Osteoblast (primary cell): Measurements from ENCODE around the gene ACSM5. TPM values are rescaled to one million over a fixed set of nuclear protein-coding genes. Genes with fewer than 3 reads are reported as not detected.

Experiments
- DNase-seq: peaks from one replicate; pipeline ENCODE4 v3.0.0; 2011; ENCODE audit warnings: low spot score, mixed read lengths; ENCODE audit not compliant: insufficient read length; ENCODE audit errors: missing footprints
- H2AFZ ChIP-seq: 2 replicates; pipeline ENCODE4 v1.6.0; 2011; ENCODE audit warnings: mild to moderate bottlenecking, low read length
- H3K27ac ChIP-seq: 2 replicates; pipeline ENCODE4 v1.5.1; 2011; ENCODE audit warnings: mild to moderate bottlenecking, low read depth, low read length, moderate library complexity
- H3K27me3 ChIP-seq: 2 replicates; pipeline ENCODE4 v1.6.0; 2012; ENCODE audit warnings: mild to moderate bottlenecking, control low read depth, inconsistent platforms, low read length, moderate library complexity; ENCODE audit not compliant: insufficient read depth
- H3K36me3 ChIP-seq: 2 replicates; pipeline ENCODE4 v1.5.1; 2011; ENCODE audit warnings: mild to moderate bottlenecking, low read length, control low read depth, moderate library complexity; ENCODE audit not compliant: insufficient read depth
- H3K4me1 ChIP-seq: 2 replicates; pipeline ENCODE4 v1.5.1; 2011; ENCODE audit warnings: mild to moderate bottlenecking, low read length, control low read depth, moderate library complexity; ENCODE audit not compliant: insufficient read depth
- H3K4me2 ChIP-seq: 2 replicates; pipeline ENCODE4 v1.6.0; 2011; ENCODE audit warnings: mild to moderate bottlenecking, low read length; ENCODE audit not compliant: insufficient read depth
- H3K4me3 ChIP-seq: fragments of 200-600 bp; sonication (generic); 3 replicates; pipeline ENCODE4 v1.5.1; 2012; ENCODE audit warnings: mild to moderate bottlenecking, low read length, inconsistent platforms; ENCODE audit not compliant: insufficient read depth
- H3K79me2 ChIP-seq: 2 replicates; pipeline ENCODE4 v1.6.0; 2012; ENCODE audit warnings: mild to moderate bottlenecking, low read length, control low read depth, inconsistent platforms; ENCODE audit not compliant: insufficient read depth
- H3K9me3 ChIP-seq: 2 replicates; pipeline ENCODE4 v1.5.1; 2011; ENCODE audit warnings: low read depth, low read length, control low read depth
- H4K20me1 ChIP-seq: 2 replicates; pipeline ENCODE4 v1.6.0; 2012; ENCODE audit warnings: mild to moderate bottlenecking, low read length, control low read depth; ENCODE audit not compliant: insufficient read depth
- total RNA-seq: library from RNA; depleted of rRNA; stranded (reverse); fragments of >200 nt; gene quantifications from 2 replicates; pipeline ENCODE4 v1.2.3, GENCODE V29; 2012
- TF ChIP-seq, protein P1 (sequence below): IDR thresholded peaks from 2 replicates; pipeline ENCODE4 v1.5.1; 2011; ENCODE audit warnings: mild to moderate bottlenecking, low read depth, low read length, moderate library complexity; ENCODE audit errors: extremely low read depth

The ACSM5 gene
- total RNA-seq, 1 donor = 11.9 TPM

DNA sequence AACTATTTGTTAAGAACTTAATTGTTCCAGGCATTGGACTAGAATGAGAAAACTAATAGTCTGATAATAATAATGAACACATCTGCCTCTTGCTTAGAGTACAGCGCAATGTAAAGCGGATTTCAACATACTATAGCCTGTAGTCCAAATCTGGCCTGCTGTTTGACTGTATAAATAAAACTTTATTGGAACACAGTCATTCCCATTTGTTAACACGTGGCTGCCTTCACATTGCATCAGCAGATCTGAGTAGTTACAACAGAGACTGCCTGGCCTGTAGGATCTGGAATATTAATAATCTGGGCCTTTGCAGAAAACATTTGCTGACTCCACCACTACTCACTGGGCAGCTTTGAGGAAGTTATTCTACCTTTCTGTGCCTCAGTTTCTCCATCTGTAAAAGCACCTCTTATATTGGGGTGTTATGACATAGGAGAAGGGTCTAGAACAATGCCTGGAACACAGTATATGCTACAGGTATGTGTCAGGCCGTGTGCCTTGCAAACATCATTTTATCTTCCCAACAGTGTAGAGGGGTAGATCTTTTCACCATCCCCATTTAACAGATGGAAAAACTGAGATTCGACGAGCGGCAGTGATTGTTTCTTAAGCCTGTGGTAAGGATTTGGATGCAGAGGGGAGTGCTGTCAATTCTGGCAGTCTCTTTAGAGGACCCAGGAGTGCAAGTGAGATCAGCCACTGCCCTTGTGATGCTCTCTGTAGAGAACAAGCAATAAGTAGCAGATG lies 27.0 kb upstream of the ACSM5 start:
- Histone ChIP-seq H3K4me1 (no peaks in the 10 kb centered on the region), H3K27ac (no peak overlapping the region), H2AFZ (no peak overlapping the region), H3K27me3 (no peaks in the 10 kb centered on the region), H3K79me2 (no peaks in the 10 kb centered on the region), H3K9me3 (no peaks in the 10 kb centered on the region), H3K4me2 (no peak overlapping the region), H4K20me1 (no peaks in the 10 kb centered on the region), H3K36me3 (no peaks in the 10 kb centered on the region), H3K4me3 (no peak overlapping the region)
- TF ChIP-seq, protein P1, sequence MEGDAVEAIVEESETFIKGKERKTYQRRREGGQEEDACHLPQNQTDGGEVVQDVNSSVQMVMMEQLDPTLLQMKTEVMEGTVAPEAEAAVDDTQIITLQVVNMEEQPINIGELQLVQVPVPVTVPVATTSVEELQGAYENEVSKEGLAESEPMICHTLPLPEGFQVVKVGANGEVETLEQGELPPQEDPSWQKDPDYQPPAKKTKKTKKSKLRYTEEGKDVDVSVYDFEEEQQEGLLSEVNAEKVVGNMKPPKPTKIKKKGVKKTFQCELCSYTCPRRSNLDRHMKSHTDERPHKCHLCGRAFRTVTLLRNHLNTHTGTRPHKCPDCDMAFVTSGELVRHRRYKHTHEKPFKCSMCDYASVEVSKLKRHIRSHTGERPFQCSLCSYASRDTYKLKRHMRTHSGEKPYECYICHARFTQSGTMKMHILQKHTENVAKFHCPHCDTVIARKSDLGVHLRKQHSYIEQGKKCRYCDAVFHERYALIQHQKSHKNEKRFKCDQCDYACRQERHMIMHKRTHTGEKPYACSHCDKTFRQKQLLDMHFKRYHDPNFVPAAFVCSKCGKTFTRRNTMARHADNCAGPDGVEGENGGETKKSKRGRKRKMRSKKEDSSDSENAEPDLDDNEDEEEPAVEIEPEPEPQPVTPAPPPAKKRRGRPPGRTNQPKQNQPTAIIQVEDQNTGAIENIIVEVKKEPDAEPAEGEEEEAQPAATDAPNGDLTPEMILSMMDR = no peak
- DNase-seq = no peak

DNA sequence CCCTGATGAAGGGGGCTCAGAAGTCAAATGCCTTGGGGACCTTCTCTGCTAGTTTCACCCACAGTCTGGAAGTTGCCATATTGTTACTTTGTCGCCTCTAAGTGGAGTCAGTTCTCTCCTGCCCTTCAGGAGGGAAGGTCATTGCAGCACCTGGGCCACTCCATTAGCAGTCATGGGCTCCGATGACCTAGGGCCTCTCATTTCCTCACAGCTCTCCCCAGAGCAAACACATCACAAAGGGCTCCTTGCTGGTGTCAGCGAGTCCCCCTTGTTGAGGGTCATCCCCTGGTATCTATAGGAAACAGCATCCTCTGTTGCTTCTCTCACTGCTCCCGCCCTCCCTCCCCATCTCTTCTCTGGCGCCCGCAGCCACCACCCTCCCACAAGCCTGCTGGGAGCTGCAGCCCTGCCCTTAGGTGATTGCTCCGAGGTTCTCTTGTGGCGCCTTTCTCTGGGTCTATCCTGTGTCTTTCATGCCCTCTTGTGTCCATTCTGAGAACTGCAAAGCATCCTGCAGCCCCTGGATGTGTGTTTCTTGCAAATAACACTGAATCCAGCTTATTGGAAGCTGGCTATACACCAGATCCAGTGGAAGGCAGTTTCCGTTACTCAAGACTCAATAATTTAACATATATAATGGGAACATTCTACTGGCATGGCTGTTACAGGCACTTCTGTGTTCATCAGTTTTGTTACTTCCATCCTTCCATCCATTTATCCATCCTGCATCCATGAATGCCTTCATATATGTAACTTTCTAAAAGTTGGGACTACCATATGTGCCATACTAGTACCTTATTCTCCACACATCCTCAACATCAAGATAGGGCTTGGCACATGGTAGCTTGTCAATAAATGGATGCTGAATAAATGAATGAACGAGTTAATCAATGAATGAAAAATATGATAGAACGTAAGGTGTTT lies 26.0 kb upstream of the ACSM5 start:
- Histone ChIP-seq H3K27me3 (no peaks in the 10 kb centered on the region), H3K4me2 (no peak overlapping the region), H3K36me3 (no peaks in the 10 kb centered on the region), H3K27ac (no peak overlapping the region), H4K20me1 (no peaks in the 10 kb centered on the region), H3K79me2 (no peaks in the 10 kb centered on the region), H3K4me3 (no peak overlapping the region), H2AFZ (no peak overlapping the region), H3K4me1 (no peaks in the 10 kb centered on the region), H3K9me3 (no peaks in the 10 kb centered on the region)
- TF ChIP-seq, protein P1 = peak; percentile 64
- peak; percentile 43 for DNase-seq

DNA sequence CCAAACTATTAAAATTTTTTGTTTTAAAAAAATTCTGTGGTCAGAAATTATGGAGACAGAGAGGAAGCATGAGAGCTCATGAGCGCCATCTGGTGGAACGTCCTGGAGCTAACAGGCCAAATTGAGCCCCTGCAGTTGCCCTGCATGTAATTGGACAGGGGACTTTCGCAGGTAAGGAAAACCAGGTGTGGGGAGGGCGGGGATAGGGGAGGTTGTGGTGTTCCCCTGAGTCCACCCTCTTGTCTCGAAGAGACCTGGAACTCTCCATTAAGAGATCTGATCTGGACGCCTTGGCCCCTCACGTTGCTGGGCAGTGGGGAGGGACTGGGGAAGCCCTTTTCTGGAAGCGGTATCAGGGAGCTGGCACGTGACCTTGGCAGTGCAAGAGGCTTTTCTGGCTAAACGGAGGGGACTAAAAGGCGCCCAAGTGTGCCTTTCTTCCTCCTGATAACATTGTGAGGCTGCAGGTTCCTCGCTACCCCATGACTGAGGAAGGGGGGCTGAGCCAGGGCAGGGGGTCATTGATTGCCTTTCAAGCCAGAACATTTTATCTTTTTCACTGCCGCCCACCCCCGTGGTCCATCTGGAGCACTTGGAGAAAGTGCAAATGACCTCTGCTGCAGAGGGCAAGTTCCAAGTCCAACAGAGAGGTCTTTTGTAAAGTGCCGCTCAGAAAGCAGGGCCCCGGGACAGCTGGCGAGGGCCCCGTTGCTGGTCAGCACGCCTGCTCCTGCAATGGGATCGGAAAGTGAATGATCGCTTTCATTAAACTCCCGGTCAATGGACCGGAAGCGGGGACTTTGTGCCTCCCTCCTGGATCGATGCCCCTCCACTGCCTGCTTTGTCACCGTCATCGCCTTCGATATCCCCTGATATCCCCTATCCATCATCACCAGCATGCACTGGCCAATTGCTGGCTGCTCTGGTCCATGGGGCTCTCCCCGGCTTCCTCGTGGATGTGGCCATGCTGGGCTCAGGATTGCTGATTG lies 23.2 kb upstream of the ACSM5 start:
- no peaks in the 10 kb centered on the region for H3K79me2 ChIP-seq
- no peak overlapping the region for H3K27ac ChIP-seq
- H3K4me1 ChIP-seq = no peaks in the 10 kb centered on the region
- no peaks in the 10 kb centered on the region for H3K9me3 ChIP-seq
- H3K4me3 ChIP-seq = no peak overlapping the region
- no peak overlapping the region for H3K4me2 ChIP-seq
- no peaks in the 10 kb centered on the region for H4K20me1 ChIP-seq
- TF ChIP-seq, protein P1 = peak; percentile 73
- no peaks in the 10 kb centered on the region for H3K27me3 ChIP-seq
- H2AFZ ChIP-seq = no peak overlapping the region
- peak; percentile 65 for DNase-seq
- H3K36me3 ChIP-seq = no peaks in the 10 kb centered on the region
